Neural cell (in vitro differentiated cells): Measurements from ENCODE around the gene VMP1. TPM values are rescaled to one million over a fixed set of nuclear protein-coding genes. Genes with fewer than 3 reads are reported as not detected.

Source experiments
- H2AFZ ChIP-seq: fragments of 200-600, 300-800 bp; sonication (generic), shearing (Covaris generic); 2 replicates; pipeline ENCODE4 v1.6.0; 2014; ENCODE audit warnings: low read depth, mild to moderate bottlenecking, antibody characterized with exemption, low read length, moderate library complexity
- H3F3A ChIP-seq: fragments of 200-600 bp; shearing (Covaris generic); 2 replicates; pipeline ENCODE4 v1.6.1; 2016; ENCODE audit warnings: mild to moderate bottlenecking, moderate library complexity, mixed read lengths, antibody characterized with exemption, low read length; ENCODE audit not compliant: insufficient read depth, poor library complexity, severe bottlenecking
- H3K27ac ChIP-seq: fragments of 200-600, 300-800 bp; sonication (generic), shearing (Covaris generic); 2 replicates; pipeline ENCODE4 v1.5.1; 2014; ENCODE audit warnings: mild to moderate bottlenecking, low read length, moderate library complexity
- H3K27me3 ChIP-seq: fragments of 300-800, 200-600 bp; sonication (generic), shearing (Covaris generic); 2 replicates; pipeline ENCODE4 v1.6.0; 2014; ENCODE audit warnings: mild to moderate bottlenecking, low read depth, low read length, moderate library complexity; ENCODE audit not compliant: insufficient read depth
- H3K36me3 ChIP-seq: fragments of 300-800, 200-600 bp; sonication (generic), shearing (Covaris generic); 2 replicates; pipeline ENCODE4 v1.5.1; 2014; ENCODE audit warnings: mild to moderate bottlenecking, antibody characterized with exemption, low read length, moderate library complexity; ENCODE audit not compliant: insufficient read depth
- H3K4me2 ChIP-seq: fragments of 300-800, 200-600 bp; sonication (generic), shearing (Covaris generic); 2 replicates; pipeline ENCODE4 v1.6.0; 2014; ENCODE audit warnings: mild to moderate bottlenecking, low read length
- H3K4me3 ChIP-seq: fragments of 300-800, 200-600 bp; sonication (generic), shearing (Covaris generic); 2 replicates; pipeline ENCODE4 v1.5.1; 2014; ENCODE audit warnings: mild to moderate bottlenecking, low read length, moderate library complexity
- H3K79me2 ChIP-seq: fragments of 200-600 bp; shearing (Covaris generic); replicated peaks from 2 replicates; pipeline ENCODE4 v1.6.0; 2014; ENCODE audit warnings: mild to moderate bottlenecking, low read length, moderate library complexity; ENCODE audit not compliant: insufficient read depth
- H3K9ac ChIP-seq: fragments of 300-800, 200-600 bp; sonication (generic), shearing (Covaris generic); 2 replicates; pipeline ENCODE4 v1.6.1; 2016; ENCODE audit warnings: mild to moderate bottlenecking, low read length, mixed read lengths
- H3K9me2 ChIP-seq: fragments of 200-600 bp; shearing (Covaris generic); 2 replicates; pipeline ENCODE4 v1.6.1; 2016; ENCODE audit warnings: mild to moderate bottlenecking, low read length, mixed read lengths; ENCODE audit not compliant: insufficient read depth
- H3K9me3 ChIP-seq: fragments of 200-600, 300-800 bp; sonication (generic), shearing (Covaris generic); 2 replicates; pipeline ENCODE4 v1.6.1; 2016; ENCODE audit warnings: mild to moderate bottlenecking, mixed run types, low read length, moderate library complexity, mixed read lengths
- H4K20me1 ChIP-seq: fragments of 200-600 bp; shearing (Covaris generic); 2 replicates; pipeline ENCODE4 v1.6.1; 2016; ENCODE audit warnings: mild to moderate bottlenecking, mixed run types; ENCODE audit not compliant: insufficient read depth
- EP300 ChIP-seq: fragments of 450-650 bp; conservative IDR thresholded peaks from 2 replicates; pipeline ENCODE4 v1.6.1; 2014; ENCODE audit warnings: antibody characterized with exemption, mild to moderate bottlenecking, moderate library complexity; ENCODE audit not compliant: poor library complexity, severe bottlenecking
- EZH2 ChIP-seq: fragments of 200-600, 300-800 bp; shearing (Covaris generic), sonication (generic); IDR thresholded peaks from 2 replicates; pipeline ENCODE4 v1.6.1; 2014; ENCODE audit warnings: antibody characterized with exemption, low read length, borderline replicate concordance, mild to moderate bottlenecking; ENCODE audit not compliant: insufficient read depth, poor library complexity, severe bottlenecking
- MXI1 ChIP-seq: fragments of 450-650 bp; conservative IDR thresholded peaks from 2 replicates; pipeline ENCODE4 v1.6.1; 2014; ENCODE audit warnings: antibody characterized with exemption, mild to moderate bottlenecking; ENCODE audit not compliant: poor library complexity, severe bottlenecking
- POLR2AphosphoS5 ChIP-seq: IDR thresholded peaks from 2 replicates; pipeline ENCODE4 v1.6.1; 2012
- RAD21 ChIP-seq: fragments of 450-650 bp; conservative IDR thresholded peaks from 2 replicates; pipeline ENCODE4 v1.6.1; 2014; ENCODE audit warnings: antibody characterized with exemption, mild to moderate bottlenecking, moderate library complexity
- SMC3 ChIP-seq: fragments of 450-650 bp; conservative IDR thresholded peaks from 2 replicates; pipeline ENCODE4 v1.6.1; 2014; ENCODE audit warnings: antibody characterized with exemption, mild to moderate bottlenecking, moderate library complexity; ENCODE audit not compliant: poor library complexity
- TAF1 ChIP-seq: IDR thresholded peaks from 2 replicates; pipeline ENCODE4 v1.6.1; 2012; ENCODE audit warnings: low read depth
- polyA plus RNA-seq: library from polyadenylated mRNA; depleted of rRNA; stranded (reverse); fragments of >200 nt; gene quantifications from 2 replicates; pipeline ENCODE4 v1.2.3, GENCODE V29; 2014
- TF ChIP-seq, protein P1 (sequence below): IDR thresholded peaks from 2 replicates; pipeline ENCODE4 v1.6.1; 2012; ENCODE audit warnings: borderline replicate concordance
- TF ChIP-seq, protein P2 (sequence below): fragments of 450-650 bp; IDR thresholded peaks from 2 replicates; pipeline ENCODE4 v1.5.1; 2014; ENCODE audit warnings: antibody characterized with exemption, mild to moderate bottlenecking, moderate library complexity; ENCODE audit not compliant: poor library complexity, severe bottlenecking

VMP1 gene
- polyA plus RNA-seq, 1 donor from 2014 or later, result 75.9 TPM

DNA sequence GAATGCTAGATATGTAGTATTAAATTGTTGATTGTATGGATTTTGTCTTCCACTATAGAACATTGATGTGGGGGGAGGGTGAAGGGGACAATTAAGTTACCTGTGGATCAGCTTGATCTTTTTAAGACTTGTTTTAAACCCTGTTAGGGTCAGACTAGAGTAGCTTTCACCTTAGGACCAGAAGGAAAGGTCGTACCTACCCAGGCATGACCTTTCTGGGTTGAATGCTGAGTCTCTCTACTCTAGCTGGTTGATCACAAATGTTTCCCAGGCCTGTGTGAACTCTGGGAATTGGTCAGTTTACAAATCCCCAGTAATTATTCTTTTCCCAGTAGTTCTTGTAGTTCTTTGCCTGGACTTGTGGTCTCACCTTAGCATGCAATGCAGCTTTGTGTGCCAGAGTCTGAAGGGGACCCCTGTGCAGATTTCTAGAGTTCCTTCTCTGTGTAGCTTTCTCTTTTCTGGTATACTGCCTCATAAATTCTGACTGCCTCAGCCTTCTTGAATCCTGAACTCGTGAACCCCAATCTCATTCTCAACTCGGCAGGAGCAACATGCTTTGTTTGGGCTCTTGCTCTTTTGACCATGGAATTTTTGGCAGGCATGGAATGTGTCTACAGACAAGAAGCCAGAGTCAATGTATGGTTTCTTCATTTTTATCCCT, 54.1 kb downstream of the VMP1 start:
- no peaks in the 10 kb centered on the region for H3K9me2 ChIP-seq
- H3K36me3 ChIP-seq, result no peaks in the 10 kb centered on the region
- H3K79me2 ChIP-seq, result no peaks in the 10 kb centered on the region
- H3K4me2 ChIP-seq, result no peak overlapping the region
- no peaks in the 10 kb centered on the region for H3K27me3 ChIP-seq
- no peaks in the 10 kb centered on the region for H4K20me1 ChIP-seq
- H3K9ac ChIP-seq, result no peak overlapping the region
- H3K4me3 ChIP-seq, result no peak overlapping the region
- TF ChIP-seq, protein P1, sequence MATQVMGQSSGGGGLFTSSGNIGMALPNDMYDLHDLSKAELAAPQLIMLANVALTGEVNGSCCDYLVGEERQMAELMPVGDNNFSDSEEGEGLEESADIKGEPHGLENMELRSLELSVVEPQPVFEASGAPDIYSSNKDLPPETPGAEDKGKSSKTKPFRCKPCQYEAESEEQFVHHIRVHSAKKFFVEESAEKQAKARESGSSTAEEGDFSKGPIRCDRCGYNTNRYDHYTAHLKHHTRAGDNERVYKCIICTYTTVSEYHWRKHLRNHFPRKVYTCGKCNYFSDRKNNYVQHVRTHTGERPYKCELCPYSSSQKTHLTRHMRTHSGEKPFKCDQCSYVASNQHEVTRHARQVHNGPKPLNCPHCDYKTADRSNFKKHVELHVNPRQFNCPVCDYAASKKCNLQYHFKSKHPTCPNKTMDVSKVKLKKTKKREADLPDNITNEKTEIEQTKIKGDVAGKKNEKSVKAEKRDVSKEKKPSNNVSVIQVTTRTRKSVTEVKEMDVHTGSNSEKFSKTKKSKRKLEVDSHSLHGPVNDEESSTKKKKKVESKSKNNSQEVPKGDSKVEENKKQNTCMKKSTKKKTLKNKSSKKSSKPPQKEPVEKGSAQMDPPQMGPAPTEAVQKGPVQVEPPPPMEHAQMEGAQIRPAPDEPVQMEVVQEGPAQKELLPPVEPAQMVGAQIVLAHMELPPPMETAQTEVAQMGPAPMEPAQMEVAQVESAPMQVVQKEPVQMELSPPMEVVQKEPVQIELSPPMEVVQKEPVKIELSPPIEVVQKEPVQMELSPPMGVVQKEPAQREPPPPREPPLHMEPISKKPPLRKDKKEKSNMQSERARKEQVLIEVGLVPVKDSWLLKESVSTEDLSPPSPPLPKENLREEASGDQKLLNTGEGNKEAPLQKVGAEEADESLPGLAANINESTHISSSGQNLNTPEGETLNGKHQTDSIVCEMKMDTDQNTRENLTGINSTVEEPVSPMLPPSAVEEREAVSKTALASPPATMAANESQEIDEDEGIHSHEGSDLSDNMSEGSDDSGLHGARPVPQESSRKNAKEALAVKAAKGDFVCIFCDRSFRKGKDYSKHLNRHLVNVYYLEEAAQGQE, result no peak
- TF ChIP-seq SMC3 (no peak), POLR2AphosphoS5 (no peak), MXI1 (no peak), EP300 (no peak), TAF1 (no peak), EZH2 (no peak), RAD21 (no peak)
- TF ChIP-seq, protein P2, sequence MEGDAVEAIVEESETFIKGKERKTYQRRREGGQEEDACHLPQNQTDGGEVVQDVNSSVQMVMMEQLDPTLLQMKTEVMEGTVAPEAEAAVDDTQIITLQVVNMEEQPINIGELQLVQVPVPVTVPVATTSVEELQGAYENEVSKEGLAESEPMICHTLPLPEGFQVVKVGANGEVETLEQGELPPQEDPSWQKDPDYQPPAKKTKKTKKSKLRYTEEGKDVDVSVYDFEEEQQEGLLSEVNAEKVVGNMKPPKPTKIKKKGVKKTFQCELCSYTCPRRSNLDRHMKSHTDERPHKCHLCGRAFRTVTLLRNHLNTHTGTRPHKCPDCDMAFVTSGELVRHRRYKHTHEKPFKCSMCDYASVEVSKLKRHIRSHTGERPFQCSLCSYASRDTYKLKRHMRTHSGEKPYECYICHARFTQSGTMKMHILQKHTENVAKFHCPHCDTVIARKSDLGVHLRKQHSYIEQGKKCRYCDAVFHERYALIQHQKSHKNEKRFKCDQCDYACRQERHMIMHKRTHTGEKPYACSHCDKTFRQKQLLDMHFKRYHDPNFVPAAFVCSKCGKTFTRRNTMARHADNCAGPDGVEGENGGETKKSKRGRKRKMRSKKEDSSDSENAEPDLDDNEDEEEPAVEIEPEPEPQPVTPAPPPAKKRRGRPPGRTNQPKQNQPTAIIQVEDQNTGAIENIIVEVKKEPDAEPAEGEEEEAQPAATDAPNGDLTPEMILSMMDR, result no peak
- H3K9me3 ChIP-seq, result no peaks in the 10 kb centered on the region
- H2AFZ ChIP-seq, result no peak overlapping the region
- no peaks in the 10 kb centered on the region for H3F3A ChIP-seq
- no peak overlapping the region for H3K27ac ChIP-seq

DNA sequence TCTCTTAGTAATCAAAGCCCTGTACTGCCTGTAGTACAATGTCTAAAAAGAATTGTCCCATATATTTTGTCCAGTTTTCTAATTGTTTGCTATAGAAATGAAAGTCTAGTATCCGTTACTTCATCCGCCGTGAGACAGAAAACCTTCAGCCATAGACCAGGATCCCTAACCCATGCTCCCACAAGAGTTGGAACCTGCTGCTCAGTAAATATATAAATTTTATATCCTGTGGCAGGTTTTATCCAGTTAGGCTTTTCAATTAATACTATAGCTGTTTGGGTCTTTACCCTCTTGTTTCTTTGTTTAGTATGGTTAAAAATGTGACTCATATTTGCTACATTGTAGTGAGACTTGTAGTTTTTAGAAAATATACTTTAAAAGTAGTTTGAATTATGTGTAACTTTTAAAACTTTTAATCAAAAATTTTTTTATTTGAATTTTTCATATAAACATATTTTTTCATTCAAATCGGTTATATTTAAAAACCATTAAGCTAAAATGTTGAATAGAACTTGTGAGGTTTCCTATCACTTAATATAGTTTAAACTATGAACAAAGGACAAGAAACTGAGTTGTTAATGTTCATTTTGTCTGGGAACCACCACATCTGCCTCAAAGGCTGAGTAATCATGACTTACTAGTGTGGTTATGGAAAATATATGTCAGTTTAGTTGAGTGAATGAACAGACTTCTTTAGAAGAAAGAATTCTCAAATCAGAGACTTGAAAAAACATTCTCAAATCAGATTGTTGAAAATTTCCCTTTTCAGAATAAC, 54.8 kb downstream of the VMP1 start:
- H3K4me3 ChIP-seq, result no peak overlapping the region
- H3K4me2 ChIP-seq, result no peak overlapping the region
- no peaks in the 10 kb centered on the region for H3K9me3 ChIP-seq
- no peaks in the 10 kb centered on the region for H4K20me1 ChIP-seq
- no peaks in the 10 kb centered on the region for H3K79me2 ChIP-seq
- no peaks in the 10 kb centered on the region for H3F3A ChIP-seq
- no peak overlapping the region for H3K27ac ChIP-seq
- H3K36me3 ChIP-seq, result no peaks in the 10 kb centered on the region
- no peaks in the 10 kb centered on the region for H3K27me3 ChIP-seq
- no peak overlapping the region for H3K9ac ChIP-seq
- no peaks in the 10 kb centered on the region for H3K9me2 ChIP-seq
- no peak overlapping the region for H2AFZ ChIP-seq
- TF ChIP-seq POLR2AphosphoS5 (no peak), TAF1 (no peak), SMC3 (no peak), RAD21 (no peak), EP300 (no peak), MXI1 (no peak), EZH2 (no peak)
- TF ChIP-seq, protein P1, result no peak
- TF ChIP-seq, protein P2, result no peak
